ENCODE measurements around the gene STK39.
A peak's percentile ranks its signal among the peaks of the same experiment; 100 is the strongest.

Gene STK39

DNA sequence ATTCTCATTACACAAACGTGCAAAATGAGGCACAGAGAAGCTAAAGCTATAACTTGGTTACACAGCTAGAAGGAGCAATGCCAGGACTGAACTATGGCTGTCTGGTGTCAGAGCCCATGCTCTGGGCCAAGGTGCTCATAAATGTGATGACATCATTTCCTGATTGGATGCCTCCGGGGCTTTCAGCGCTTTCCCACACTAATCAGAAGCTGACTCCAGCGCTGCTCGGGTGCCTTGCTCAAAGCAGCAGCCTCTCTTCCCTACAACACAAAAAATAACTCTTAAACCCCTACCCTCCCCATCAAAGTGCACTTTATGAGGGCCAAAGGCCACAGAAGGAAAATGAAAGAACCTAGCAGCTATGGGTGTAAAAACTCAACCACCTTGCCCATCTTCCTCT lies 90.7 kb downstream of the STK39 start:
- no peak for FAIRE-seq

DNA sequence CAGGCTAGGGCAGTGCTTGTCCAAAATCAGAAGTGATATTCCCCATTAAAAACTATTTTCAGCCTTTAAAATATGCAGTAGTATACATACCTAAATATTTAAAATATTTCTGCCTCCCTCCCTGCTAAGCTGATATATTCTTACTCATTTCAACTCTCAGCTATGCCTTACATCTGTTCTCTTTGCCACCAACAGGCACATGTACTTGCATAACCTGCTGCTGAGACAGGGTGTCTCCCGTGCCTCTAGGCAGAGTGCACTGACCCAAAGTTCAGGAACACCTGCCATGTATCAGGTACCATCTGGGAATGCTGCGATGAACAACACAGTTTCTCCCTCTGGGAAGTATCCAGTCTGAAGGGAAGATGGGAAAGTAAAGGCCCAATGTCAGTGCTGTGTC lies 91.7 kb downstream of the STK39 start:
- no peak for FAIRE-seq

GRCh38 chr2:168155046-168155445 lies 92.3 kb downstream of the STK39 start:
- FAIRE-seq: no peak

GRCh38 chr2:168152902-168153530 lies 94.4 kb downstream of the STK39 start:
- no peak for FAIRE-seq

- FAIRE-seq: no peak
Measured at GRCh38 chr2:168149986-168150385, 97.4 kb downstream of the STK39 start.

DNA sequence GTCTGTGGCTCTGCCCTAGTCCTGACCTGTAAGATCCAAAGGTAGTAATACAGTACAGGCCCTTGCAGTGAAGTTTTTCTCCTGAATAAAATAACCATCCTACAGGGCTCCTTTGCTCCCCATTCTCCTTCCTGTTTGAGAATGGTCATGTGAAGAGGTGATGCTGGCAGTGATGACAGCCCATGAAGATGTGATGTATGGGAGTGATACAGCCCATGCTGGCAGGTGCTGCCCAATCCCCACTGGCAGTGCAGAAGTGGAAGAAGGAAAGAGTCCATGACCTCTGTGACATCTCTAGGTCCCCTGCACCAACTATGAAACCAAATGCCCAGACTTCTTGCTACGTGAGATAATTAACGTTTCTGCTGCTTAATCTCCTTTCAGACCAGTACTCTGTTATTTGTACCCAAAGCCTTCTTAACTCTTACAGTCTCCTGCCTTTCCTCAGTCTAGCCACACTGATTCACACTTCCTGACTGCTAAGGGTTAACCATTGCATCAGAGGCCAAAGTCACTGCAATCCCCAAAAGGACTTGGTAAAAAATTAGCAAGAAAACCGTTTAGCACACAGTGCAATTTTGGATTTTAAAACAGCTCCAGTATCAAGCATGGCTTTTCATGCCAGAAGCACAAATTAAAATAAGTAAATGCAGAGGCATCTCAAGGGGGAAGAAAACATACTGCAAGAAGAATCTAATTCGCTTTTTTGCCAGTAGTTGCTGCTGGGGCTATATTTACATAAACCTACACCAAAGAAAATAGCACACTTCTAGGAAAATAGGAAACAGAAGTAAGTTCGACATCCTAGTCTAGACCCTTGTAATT lies 98.0 kb downstream of the STK39 start:
- FAIRE-seq: no peak

DNA sequence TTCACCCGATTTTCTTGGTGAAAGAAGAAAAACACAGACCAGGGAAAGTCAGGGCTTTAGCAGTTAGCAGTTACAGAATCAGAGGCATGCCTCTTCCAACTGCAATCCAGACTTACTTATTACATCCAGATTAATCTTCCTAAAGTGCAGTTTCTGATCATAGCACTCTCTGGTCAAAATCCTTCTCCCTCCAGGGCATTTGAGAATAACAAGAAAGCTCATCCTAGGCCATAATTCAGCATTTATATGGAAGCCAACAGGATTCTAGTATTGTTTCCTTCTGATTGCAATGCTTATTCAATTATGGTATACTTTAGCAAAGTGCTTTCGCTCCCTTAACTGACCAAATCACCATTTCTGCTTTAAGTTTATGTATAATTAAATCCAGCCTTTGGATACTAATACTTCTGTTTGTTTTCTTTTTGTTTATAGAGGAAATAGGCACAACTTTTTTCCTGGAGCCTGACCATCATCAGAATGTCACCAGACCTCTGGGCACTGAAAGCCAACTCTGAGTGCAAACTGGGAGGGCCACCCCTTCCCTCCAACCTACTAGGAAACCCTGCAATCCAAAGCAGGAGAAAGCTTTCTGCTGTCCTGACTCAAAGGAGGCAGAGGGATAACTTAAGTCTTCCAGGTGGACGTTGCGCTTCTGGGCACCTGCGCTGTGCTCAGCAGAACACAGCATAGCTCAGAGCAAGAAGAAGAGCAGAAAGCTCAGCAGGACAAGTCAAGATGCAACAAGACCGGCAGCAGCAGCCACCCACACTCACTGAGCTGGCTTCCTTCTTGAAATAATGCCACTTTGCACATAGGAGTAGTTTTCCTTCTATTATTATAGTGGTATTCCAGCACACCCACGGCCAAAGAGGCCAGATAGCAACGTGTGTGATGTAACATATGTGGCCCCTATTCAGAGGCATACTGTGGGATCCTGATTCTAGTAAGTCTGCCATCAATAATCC lies 99.3 kb downstream of the STK39 start:
- FAIRE-seq: no peak

GRCh38 chr2:168146892-168147810 lies 100.2 kb downstream of the STK39 start:
- no peak for FAIRE-seq

- FAIRE-seq: no peak
Measured at GRCh38 chr2:168145426-168146310, 101.7 kb downstream of the STK39 start.

DNA sequence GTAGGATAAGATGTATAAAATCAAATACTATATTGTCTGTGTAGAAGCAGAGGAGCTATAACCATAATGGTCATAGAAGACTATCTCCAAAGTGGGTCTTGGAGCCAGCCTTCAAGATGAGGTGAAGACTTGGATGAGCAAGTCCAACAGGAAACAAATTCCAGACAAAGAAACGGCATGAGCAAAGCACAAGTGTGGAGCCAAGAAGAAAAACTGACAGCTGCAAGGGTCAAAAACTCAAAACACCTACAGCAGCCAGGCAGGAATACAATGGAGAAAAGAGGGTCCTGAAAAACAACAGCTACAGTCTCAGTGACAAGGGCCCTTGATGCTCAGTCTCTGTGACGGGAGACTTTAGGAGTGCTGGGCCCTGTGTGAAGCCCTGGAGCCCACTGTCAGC lies 102.4 kb downstream of the STK39 start:
- FAIRE-seq: no peak

DNA sequence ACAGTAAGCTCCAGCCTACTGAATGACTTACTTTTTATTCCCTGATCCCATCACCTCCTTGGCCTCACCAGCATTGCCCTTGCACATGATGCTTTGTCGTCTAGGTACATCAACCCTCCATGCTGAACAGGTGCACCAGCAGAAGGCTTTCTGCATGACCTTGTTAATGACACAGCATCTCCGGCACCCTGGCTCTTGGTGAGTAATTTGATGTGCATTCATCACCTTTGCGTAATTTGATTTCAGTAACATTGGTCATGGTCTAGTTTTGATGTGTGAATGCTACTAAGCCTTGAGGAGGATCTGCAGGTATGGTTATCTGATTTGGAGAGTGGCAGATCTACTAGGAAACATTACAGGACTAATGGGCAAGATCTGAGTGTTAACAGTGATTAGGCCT lies 103.6 kb downstream of the STK39 start:
- no peak for FAIRE-seq

GRCh38 chr2:168140892-168141291 lies 106.5 kb downstream of the STK39 start:
- no peak for FAIRE-seq

GRCh38 chr2:168139852-168140251 lies 107.5 kb downstream of the STK39 start:
- FAIRE-seq: no peak

- no peak for FAIRE-seq
Measured at GRCh38 chr2:168138901-168139300, 108.5 kb downstream of the STK39 start.

DNA sequence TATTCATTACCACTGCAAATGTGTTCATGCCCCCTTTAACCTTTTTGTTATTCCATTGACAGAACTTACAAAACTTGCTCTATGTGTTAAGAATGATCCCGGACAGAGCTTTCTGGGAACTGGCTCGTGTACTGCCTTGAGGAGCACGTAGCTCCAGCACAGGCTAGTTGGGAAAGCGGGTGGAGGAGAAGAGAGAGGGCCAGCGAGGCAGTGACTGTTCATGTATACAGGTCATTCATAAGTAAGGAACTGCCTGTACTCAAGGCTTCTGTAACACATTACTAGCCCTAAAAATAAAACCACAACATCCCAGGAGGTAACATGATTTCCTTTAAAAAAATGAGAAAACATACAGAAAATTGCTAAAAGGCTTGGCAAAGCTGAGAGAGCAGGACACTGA lies 109.0 kb downstream of the STK39 start:
- FAIRE-seq: no peak

DNA sequence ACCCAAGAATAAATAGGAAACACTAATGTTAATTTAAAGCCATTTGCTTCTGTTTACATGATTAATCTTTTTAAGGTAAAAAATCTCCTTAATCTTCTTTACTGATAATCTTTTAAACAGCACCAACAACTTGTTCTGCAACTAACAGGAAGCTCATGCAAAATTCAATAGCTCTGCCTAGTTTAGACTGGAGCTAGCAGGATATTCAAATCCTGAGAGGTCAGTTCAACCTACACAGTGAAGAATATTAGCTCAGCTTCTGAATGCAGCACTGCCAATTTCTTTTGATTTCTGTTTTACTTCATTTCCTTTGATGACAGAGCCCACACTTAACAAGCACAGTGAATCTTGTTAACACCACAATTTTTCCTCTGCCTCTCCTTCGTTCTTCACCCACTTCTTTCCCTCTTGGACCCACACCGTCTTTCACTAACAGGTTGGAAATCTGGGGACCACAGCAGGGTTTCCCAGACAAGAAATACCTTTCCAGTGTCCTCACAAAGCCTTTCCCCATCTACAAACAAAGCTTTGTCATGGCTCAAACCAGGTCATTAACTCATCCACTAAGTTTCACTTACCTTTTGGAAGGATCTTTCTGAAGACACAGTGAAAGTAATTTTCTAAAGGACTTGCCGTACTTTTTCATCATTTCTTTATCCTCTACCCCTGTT lies 109.8 kb downstream of the STK39 start:
- no peak for FAIRE-seq

DNA sequence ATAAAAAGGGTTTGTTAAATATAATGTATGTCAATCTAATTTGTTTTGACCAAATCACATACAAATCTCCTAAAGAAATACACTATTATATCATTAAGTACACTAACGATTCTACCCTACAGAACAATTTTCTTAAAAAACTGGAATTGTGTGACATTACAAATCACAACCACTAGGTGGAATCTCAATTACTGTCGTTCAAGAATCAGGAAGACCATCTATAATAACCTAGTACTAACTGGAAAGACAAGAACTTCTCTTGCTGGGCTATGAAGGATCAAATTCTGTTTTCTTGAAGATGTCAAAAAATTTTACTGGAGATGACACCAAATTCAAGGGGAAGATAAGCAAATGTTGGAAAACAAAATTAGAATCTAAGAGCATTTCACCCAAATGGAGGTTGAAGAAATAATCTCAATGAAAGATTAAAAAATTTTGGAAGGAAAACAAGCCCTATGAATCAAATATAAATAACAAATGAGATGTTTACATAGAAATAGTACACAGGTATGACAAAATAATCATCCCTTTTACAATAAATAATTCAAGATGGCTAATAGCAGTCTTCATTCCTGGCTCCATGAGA lies 110.9 kb downstream of the STK39 start:
- FAIRE-seq: peak; percentile 91

GRCh38 chr2:168135630-168136029 lies 111.8 kb downstream of the STK39 start:
- no peak for FAIRE-seq

DNA sequence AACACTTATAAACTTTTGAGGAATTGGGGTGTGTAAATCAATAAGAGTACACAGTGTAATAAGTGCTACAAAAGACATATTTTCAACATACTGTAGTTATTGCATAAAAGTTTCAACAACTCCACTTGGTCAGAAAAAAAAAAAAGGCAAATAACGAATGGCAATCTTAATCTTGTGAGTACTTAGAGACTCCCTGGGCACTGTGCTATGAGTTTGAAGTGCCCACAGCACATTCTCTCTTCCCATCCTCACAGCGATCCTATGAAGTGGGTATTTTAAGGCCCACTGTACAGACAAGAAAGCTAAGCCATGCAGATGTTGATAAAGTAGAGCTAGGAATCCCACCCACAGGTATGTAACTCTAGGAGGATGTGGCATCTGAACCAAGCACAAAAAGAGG lies 112.3 kb downstream of the STK39 start:
- FAIRE-seq: no peak

DNA sequence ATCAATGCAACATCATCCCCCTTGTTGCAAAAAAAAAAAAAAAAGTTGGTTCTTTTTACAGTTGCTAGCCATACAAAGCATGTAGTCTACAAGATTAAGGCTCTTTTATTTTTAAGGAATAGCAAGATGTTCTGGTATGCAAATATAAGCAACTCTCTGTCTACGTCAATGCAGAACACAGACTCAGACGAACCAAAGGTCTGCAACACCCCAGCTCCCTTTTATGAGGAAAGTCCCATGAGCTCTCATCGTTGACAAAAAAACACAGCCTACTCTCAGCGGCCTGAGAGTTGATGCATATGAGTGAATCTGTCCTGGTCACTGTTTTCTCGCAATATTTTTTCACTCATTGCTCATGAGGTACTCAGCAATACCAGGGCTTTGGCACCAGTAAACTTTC lies 112.9 kb downstream of the STK39 start:
- no peak for FAIRE-seq

Data from colon (tissue), 2 donors.